ENCODE data around the gene PRXL2B.

- TF ChIP-seq POLR2A (IDR thresholded peaks at IDR 0.05; ENCODE audit: low read depth, low read length) (no peak), POLR2AphosphoS5 (IDR thresholded peaks at IDR 0.05; ENCODE audit: low read depth, low read length) (no peak)
Observed at GRCh38 chr1:2595812-2596529, 9.4 kb downstream of the PRXL2B start.
